ENCODE results near the gene IFI6. TPM values are rescaled to one million over a fixed set of nuclear protein-coding genes. Genes with fewer than 3 reads are reported as not detected.
"Not testable (repeated sequence)": the region's sequence is repeated elsewhere in the genome, so short reads cannot be mapped to it uniquely, and the experiment has no call there.

The IFI6 gene
- polyA plus RNA-seq, 1 donor from 2014 or later, result 68.2 TPM

- Mint-ChIP-seq H3K4me1 (peaks cover 9 to 15% (median 10%) of the 10 kb centered on the region in 3 donors), H3K36me3 (no peaks in the 10 kb centered on the region), H3K27ac (no peak overlapping the region), H3K27me3 (peaks cover 1% of the 10 kb centered on the region), H3K4me3 (no peak overlapping the region), H3K9me3 (peaks cover 4 to 8% (median 6%) of the 10 kb centered on the region in 3 donors)
Measured at GRCh38 chr1:27686223-27686990, 14.4 kb upstream of the IFI6 start.

DNA sequence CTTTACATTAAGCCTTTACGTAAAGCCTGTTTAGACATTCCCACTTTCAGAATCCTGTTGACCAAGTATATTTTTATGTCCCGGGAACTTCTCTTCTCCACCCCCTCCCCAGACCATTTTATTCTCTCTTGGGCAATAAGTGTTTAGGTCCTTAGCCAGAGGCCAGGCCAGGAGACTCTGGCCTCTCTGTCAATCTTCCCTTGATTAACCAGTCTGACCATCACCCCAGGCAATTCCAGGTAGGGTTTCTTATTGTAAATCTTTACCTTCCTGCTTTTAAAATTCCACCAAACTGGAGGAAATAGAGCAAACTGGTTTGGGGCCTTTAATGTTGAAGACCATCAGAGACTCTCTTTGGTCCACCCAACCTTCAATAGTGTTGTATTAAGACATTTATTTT is 12.2 kb upstream of the IFI6 start:
- no peak overlapping the region for H3K4me3 Mint-ChIP-seq
- H3K27ac Mint-ChIP-seq, result no peak overlapping the region
- H3K9me3 Mint-ChIP-seq, result peaks cover 4 to 12% (median 11%) of the 10 kb centered on the region in 3 donors
- no peaks in the 10 kb centered on the region for H3K27me3 Mint-ChIP-seq
- peaks cover under 1 to 1% (median 1%) of the 10 kb centered on the region in 3 donors for H3K4me1 Mint-ChIP-seq
- H3K36me3 Mint-ChIP-seq, result peaks cover 2% of the 10 kb centered on the region

DNA sequence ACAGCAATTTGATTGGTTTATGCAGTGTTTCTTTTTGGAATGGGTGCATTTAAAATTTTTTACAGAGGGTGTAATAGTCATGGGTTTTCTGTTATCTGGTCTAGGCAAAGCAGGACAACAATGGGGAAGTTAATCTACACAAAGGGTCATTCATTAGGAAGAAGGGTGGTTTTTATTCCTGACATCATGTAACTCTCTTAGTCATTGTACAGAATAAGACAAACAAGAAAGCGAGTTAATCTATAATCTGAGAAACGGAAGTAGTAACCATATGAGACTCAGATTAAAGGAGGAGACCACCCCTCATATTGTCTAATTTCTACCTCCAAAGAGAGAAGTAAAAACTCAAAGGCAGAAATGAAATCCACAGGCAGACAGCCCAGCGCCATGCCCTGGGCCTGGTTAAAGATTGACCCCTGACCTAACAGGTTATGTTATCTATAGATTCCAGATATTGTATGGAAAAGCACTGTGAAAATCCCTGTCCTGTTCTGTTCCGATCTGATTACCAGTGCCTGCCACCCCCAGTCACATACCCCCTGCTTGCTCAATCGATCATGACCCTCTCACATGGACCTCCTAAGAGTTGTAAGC is 10.5 kb upstream of the IFI6 start:
- no peak overlapping the region for H3K27ac Mint-ChIP-seq
- H3K4me3 Mint-ChIP-seq, result no peak overlapping the region
- H3K27me3 Mint-ChIP-seq, result no peaks in the 10 kb centered on the region
- H3K4me1 Mint-ChIP-seq, result no peaks in the 10 kb centered on the region
- peaks cover 4 to 12% (median 11%) of the 10 kb centered on the region in 3 donors for H3K9me3 Mint-ChIP-seq
- peaks cover 2% of the 10 kb centered on the region for H3K36me3 Mint-ChIP-seq

DNA sequence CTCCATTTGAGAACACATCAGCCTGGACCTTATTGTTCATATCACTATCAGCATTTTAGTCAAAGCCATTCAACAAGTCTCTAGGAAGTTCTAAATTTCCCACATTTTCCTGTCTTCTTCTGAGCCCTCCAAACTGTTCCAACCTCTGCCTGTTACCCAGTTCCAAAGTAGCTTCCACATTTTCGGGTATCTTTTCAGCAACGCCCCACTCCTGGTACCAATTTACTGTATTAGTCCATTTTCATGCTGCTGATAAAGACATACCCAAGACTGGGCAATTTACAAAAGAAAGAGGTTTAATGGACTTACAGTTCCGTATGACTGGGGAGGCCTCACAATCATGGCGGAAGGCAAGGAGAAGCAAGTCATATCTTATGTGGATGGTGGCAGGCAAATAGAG is 9.6 kb upstream of the IFI6 start:
- H3K36me3 Mint-ChIP-seq, H3K27me3 Mint-ChIP-seq, H3K27ac Mint-ChIP-seq, H3K4me1 Mint-ChIP-seq: not testable (repeated sequence)
- Mint-ChIP-seq H3K4me3 (peak overlapping the region in 1 of 4 donors; percentile 26), H3K9me3 (peaks cover 4 to 12% (median 11%) of the 10 kb centered on the region in 3 donors)

GRCh38 chr1:27680225-27680791 is 8.3 kb upstream of the IFI6 start:
- not testable (repeated sequence) for H3K27me3 Mint-ChIP-seq, H3K4me1 Mint-ChIP-seq, H3K36me3 Mint-ChIP-seq, H3K27ac Mint-ChIP-seq, H3K4me3 Mint-ChIP-seq
- peaks cover 4 to 12% (median 11%) of the 10 kb centered on the region in 3 donors for H3K9me3 Mint-ChIP-seq

DNA sequence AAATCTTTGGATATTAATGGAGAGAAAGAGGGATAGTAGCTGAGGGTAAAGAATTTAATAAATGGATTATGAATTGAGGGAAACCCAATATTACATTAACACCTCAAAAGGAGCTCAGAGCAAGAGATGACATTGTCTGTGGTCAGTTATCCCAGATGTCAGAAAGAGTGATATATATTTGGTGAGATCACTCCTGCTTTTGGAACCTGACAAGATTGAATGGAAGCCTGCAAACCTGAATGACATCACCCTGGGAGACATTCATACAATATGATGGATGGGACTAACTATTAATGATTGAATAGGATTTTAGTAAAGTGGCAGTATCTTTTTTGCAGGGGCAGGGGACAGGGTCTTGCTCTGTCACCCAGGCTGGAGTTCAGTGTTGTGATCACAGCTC is 6.8 kb upstream of the IFI6 start:
- H3K4me1 Mint-ChIP-seq, result no peaks in the 10 kb centered on the region
- H3K27ac Mint-ChIP-seq, result no peak overlapping the region
- peaks cover 2% of the 10 kb centered on the region for H3K36me3 Mint-ChIP-seq
- peaks cover 4 to 12% (median 11%) of the 10 kb centered on the region in 3 donors for H3K9me3 Mint-ChIP-seq
- H3K4me3 Mint-ChIP-seq, result no peak overlapping the region
- H3K27me3 Mint-ChIP-seq, result no peaks in the 10 kb centered on the region

- Mint-ChIP-seq H3K27me3 (no peaks in the 10 kb centered on the region), H3K4me3 (no peak overlapping the region), H3K9me3 (peaks cover 0 to 8% (median 3%) of the 10 kb centered on the region in 3 donors), H3K4me1 (peaks cover 9 to 10% (median 10%) of the 10 kb centered on the region in 3 donors), H3K27ac (no peak overlapping the region), H3K36me3 (peaks cover 2% of the 10 kb centered on the region)
Measured at GRCh38 chr1:27676410-27676809, 4.4 kb upstream of the IFI6 start.

- Mint-ChIP-seq H3K27ac (peak overlapping the region; percentile 81 to 97 (median 87)), H3K9me3 (no peaks in the 10 kb centered on the region), H3K4me1 (peaks cover 13 to 27% (median 16%) of the 10 kb centered on the region in 3 donors), H3K27me3 (no peaks in the 10 kb centered on the region), H3K36me3 (no peaks in the 10 kb centered on the region), H3K4me3 (peak overlapping the region; percentile 92 to 97 (median 96))
Measured at GRCh38 chr1:27672750-27673112, 739 bp upstream of the IFI6 start.

DNA sequence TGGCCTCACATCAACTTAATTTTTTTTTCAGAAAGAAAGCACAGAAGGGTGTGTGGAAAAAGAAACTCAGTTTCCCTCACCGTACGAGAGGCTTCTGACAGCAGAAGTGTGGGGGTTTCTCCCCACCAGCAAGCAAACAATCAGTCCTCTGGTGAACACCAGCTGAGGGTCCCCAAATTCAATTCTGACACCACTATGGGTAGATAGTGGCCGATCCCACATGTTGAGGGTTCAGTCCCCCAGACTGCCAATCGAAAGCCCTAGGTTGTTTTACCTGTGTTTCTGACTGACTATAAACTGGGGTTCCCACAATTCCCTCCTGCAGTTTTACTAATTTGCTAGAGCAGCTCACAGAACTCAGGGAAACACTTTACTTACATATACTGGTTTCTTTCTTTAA is 2.1 kb downstream of the IFI6 start:
- Mint-ChIP-seq H3K27ac (peak overlapping the region in 1 of 3 donors; percentile 42), H3K4me3 (peak overlapping the region in 2 of 4 donors; percentile 46 to 81), H3K4me1 (peaks cover 13 to 27% (median 16%) of the 10 kb centered on the region in 3 donors)

GRCh38 chr1:27668808-27669723 is 2.9 kb downstream of the IFI6 start:
- Mint-ChIP-seq H3K36me3 (peaks cover 1% of the 10 kb centered on the region), H3K9me3 (no peaks in the 10 kb centered on the region), H3K27ac (peak overlapping the region in 2 of 3 donors; percentile 42 to 89), H3K4me3 (peak overlapping the region; percentile 46 to 81 (median 73)), H3K27me3 (no peaks in the 10 kb centered on the region), H3K4me1 (peaks cover 13 to 29% (median 17%) of the 10 kb centered on the region in 3 donors)

More for the DNA sequence above, 2.1 kb downstream of the IFI6 start:
- no peaks in the 10 kb centered on the region for H3K9me3 Mint-ChIP-seq
- peaks cover 1% of the 10 kb centered on the region for H3K36me3 Mint-ChIP-seq
- H3K27me3 Mint-ChIP-seq, result no peaks in the 10 kb centered on the region

DNA sequence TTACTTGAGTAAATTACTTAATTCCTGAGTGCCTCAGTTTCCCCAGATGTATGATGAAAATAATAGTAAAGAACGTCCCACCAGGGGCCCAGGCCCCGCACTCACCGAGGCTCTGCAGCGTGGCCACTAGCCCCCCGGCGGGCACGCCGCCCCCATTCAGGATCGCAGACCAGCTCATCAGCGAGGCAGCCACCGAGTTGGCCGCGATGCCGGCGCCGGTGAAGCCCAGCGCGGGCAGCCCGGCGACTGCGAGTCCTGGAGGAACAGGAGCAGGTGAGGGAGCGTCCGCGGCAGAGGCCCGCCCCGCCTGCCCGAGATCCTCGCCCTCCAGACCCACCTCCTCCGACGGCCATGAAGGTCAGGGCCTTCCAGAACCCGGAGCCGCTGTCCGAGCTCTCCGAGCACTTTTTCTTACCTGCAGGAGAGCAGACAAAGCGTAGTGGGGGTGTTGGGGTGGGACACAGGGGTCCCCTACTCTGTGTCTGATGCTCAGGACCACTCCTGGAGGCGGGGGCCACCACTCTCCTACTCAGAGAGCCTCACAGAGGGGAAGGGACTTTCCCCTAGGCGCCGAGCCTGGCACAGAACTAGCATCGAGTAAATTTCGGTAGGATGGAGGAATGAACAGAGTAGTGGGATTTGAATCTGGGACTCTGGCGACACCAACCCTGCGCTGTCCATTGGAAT is 3.7 kb downstream of the IFI6 start:
- Mint-ChIP-seq H3K4me1 (peaks cover 14 to 30% (median 19%) of the 10 kb centered on the region in 3 donors), H3K4me3 (no peak overlapping the region), H3K27me3 (no peaks in the 10 kb centered on the region), H3K36me3 (peaks cover 1% of the 10 kb centered on the region), H3K27ac (no peak overlapping the region), H3K9me3 (no peaks in the 10 kb centered on the region)

DNA sequence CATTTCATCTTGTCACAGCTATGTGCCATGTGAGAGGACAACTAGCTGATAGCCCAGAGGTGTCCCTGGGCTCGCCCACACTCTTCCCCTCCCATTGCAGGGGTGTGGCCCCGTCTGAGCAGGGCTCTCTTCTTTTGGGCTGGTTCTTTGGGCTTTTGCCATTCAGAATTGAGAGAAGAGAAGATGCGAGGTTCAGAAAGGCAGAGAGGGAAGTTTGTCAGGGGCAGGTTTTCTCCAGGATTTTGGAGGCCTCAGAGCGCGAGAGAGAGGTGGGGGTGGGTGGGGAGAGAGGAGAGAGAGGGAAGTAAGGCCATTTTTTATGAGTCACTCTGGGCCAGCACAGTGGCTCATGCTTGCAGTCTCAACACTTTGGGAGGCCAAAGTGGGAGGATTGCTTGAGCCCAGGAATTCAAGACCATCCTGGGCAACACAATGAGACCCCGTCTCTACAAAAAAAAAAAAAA is 5.2 kb downstream of the IFI6 start:
- Mint-ChIP-seq H3K9me3 (no peaks in the 10 kb centered on the region), H3K27me3 (no peaks in the 10 kb centered on the region), H3K27ac (no peak overlapping the region), H3K4me3 (peak overlapping the region in 1 of 4 donors; percentile 34), H3K4me1 (peaks cover 16 to 35% (median 23%) of the 10 kb centered on the region in 3 donors), H3K36me3 (peaks cover 1% of the 10 kb centered on the region)

DNA sequence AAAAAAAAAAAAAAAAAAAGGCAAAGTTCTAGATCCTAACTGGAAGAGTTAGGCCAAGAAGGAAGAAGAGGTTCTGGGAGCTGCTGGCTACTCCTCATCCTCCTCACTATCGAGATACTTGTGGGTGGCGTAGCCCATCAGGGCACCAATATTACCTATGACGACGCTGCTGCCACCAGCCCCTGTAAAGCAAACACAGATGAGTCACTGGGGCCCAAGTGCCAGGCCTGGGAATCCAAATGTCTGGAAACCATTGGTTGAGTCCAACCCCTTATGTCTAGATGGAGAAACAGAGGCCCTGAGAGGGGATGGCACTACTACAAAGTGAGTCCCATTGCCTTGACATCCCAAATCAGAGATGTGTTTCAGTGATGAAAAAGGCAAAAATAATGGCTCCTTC is 5.7 kb downstream of the IFI6 start:
- no peaks in the 10 kb centered on the region for H3K9me3 Mint-ChIP-seq
- peaks cover 18 to 35% (median 25%) of the 10 kb centered on the region in 3 donors for H3K4me1 Mint-ChIP-seq
- peaks cover 1% of the 10 kb centered on the region for H3K36me3 Mint-ChIP-seq
- no peak overlapping the region for H3K4me3 Mint-ChIP-seq
- H3K27ac Mint-ChIP-seq, result no peak overlapping the region
- H3K27me3 Mint-ChIP-seq, result no peaks in the 10 kb centered on the region

- H3K27me3 Mint-ChIP-seq, result no peaks in the 10 kb centered on the region
- H3K4me1 Mint-ChIP-seq, result peaks cover 27 to 39% (median 35%) of the 10 kb centered on the region in 3 donors
- H3K36me3 Mint-ChIP-seq, result peaks cover 1% of the 10 kb centered on the region
- peak overlapping the region in 2 of 3 donors; percentile 9 to 81 for H3K27ac Mint-ChIP-seq
- H3K9me3 Mint-ChIP-seq, result no peaks in the 10 kb centered on the region
- H3K4me3 Mint-ChIP-seq, result no peak overlapping the region
Measured at GRCh38 chr1:27665016-27665651, 6.9 kb downstream of the IFI6 start.

All from IgD-negative memory B cell (primary cell).